ENCODE results near the gene SOX13. TPM values are rescaled to one million over a fixed set of nuclear protein-coding genes. Genes with fewer than 3 reads are reported as not detected.
"Not testable (repeated sequence)": the region's sequence is repeated elsewhere in the genome, so short reads cannot be mapped to it uniquely, and the experiment has no call there.

The SOX13 gene
- total and polyA plus RNA-seq, 2 of the 4 experiments (the other 2 are of a cell fraction) = 0.54 to 3.5 TPM

DNA sequence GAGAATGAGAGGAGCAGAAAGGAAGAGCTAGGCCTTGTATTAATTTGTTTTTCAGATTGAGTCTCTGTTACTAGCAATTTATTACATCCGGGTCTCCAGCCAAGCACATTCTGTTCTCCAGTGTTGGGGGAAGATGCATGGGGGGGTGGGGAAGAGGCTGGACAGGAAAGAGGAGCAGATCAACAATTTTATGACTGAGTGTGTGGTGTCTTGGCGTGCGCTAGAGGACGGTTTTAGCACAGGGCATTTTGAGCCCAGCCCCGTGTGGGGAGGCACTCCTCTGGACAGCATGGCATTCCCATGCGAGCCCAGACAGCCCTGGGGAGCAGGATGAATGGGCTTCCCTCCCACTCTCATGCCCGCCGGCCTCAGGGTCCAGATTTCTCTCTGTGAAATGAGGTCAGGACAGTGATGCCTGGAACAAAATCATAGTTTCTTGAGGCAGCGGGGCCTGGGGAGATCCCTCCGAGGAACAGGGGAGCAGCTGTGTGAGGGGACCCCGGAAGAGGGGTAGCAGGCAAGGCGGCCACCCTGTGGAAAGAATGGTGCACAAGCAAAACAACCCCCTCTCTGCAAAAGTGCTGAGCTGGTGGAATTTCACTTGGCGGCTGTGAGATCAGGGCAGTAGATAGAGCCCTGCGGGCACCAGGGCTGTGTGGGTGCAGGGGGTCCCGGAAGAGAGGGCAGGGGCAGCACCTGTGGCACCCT lies 16.3 kb downstream of the SOX13 start:
- H3K27me3 ChIP-seq (ENCODE audit: control insufficient read depth, insufficient read depth, low read length) = no peaks in the 10 kb centered on the region
- H2BK20ac ChIP-seq (ENCODE audit: low read depth, low read length) = no peak overlapping the region
- no peaks in the 10 kb centered on the region for H3K9me1 ChIP-seq (ENCODE audit: insufficient read depth, low read length)
- ATAC-seq (ENCODE audit: low read depth) = peak; percentile 48
- no peak for DNase-seq
- ChIA-PET POLR2A (ENCODE audit: unreplicated experiment) (no interaction called here), CTCF (interaction anchor here (1.2 kb wide), 1 partner anchor 9 kb away, joined by 3 read pairs; no protein-coding TSS in a partner anchor)
- H4K91ac ChIP-seq (ENCODE audit: insufficient read depth, low read depth, low read length) = no peak overlapping the region
- no peak overlapping the region for H3K27ac ChIP-seq (ENCODE audit: insufficient read depth, low read length)
- H3K4me1 ChIP-seq (ENCODE audit: control insufficient read depth, insufficient read depth, low read length) = peaks cover 4% of the 10 kb centered on the region; the same call in 1 of the 2 replicates
- H4K5ac ChIP-seq (ENCODE audit: low read depth, low read length) = no peak overlapping the region; the same call in 1 of the 2 replicates
- no peak overlapping the region for H2BK15ac ChIP-seq (ENCODE audit: low read depth, low read length)
- H3K4me2 ChIP-seq (ENCODE audit: low read depth, low read length) = no peak overlapping the region
- no peak overlapping the region for H3K18ac ChIP-seq (ENCODE audit: low read depth, low read length)
- 50% methylated on average over 7 of the region's 15 CpGs; no CpG with 5 or more reads in 1 of the 2 experiments for WGBS, 2 experiments (ENCODE audit: extremely low coverage in 2 of 2, insufficient read length in 1 of 2)
- in situ Hi-C loops (cut with MboI; ENCODE audit: low sequenced_read_pairs) (no loop called here), dilution Hi-C loops (cut with HindIII; ENCODE audit: low sequenced_read_pairs, unreplicated experiment) (no loop called here), intact Hi-C loops (cut with micrococcal nuclease) (no loop called here)
- no peaks in the 10 kb centered on the region for H3K9me3 ChIP-seq (ENCODE audit: control insufficient read depth, insufficient read depth, low read length)
- no peaks in the 10 kb centered on the region for H4K20me1 ChIP-seq (ENCODE audit: insufficient read depth, low read length)
- H2BK5ac ChIP-seq (ENCODE audit: low read depth, low read length, poor library complexity, severe bottlenecking) = no peak overlapping the region
- no peak overlapping the region for H3K14ac ChIP-seq (replicated peaks; ENCODE audit: low read depth, low read length)
- H2AK5ac ChIP-seq (ENCODE audit: low read depth, low read length) = no peak overlapping the region
- no peak overlapping the region; the same call in 1 of the 2 replicates for H3K9ac ChIP-seq (ENCODE audit: low read depth, low read length)
- no peak overlapping the region for H4K8ac ChIP-seq (ENCODE audit: low read depth in 2 of 2, low read length in 2 of 2)
- H3K36me3 ChIP-seq (ENCODE audit: control insufficient read depth, insufficient read depth, low read length) = no peaks in the 10 kb centered on the region
- H3K79me1 ChIP-seq (ENCODE audit: low read depth in 1 of 2, low read length in 2 of 2) = peaks cover 0 to 5% of the 10 kb centered on the region in 2 experiments; a peak in 1 of 4 replicates
- no peak overlapping the region for H3K4me3 ChIP-seq (ENCODE audit: insufficient read depth, low read depth, low read length)
- peak overlapping the region; percentile 56 for H2AK9ac ChIP-seq (replicated peaks; ENCODE audit: low read depth, low read length, poor library complexity)
- no peak overlapping the region for H2BK120ac ChIP-seq (ENCODE audit: low read depth, low read length)
- no TSS peak for BruUV-seq (replicated peaks)
- H3K23ac ChIP-seq (ENCODE audit: low read depth, low read length) = 0 out of 2 replicates have a peak overlapping the region, but pooled peaks have one; percentile 29
- no peak overlapping the region for H3K56ac ChIP-seq (ENCODE audit: extremely low read depth, insufficient read depth, low read length)
- H3K4ac ChIP-seq (ENCODE audit: low read depth, low read length) = no peak overlapping the region
- peak overlapping the region; percentile 65 for H2AFZ ChIP-seq (replicated peaks; ENCODE audit: low read length, poor library complexity)
- TF ChIP-seq POLR2A (IDR thresholded peaks at IDR 0.05; ENCODE audit: low read depth, low read length) (no peak), MAFK (IDR thresholded peaks at IDR 0.05; ENCODE audit: low read depth, low read length) (peak; percentile 81)

DNA sequence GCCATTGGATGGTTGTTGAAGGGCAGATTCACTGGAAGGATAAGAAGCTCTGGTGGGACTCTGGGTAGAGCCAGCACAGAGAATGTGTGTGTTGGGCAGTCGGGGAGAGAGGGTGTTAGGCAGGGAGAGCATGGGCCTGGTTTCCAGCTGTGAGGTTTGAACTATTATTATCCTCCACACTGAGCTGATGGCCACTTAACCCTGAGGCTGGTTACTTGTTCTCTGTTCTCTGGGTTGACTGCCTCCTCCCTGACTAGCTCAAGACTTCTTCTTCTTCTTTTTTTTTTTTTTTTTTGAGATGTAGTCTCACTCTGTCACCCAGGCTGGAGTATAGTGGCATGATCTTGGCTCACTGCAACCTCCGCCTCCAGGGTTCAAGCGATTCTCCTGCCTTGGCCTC lies 17.2 kb downstream of the SOX13 start:
- H3K14ac ChIP-seq (replicated peaks; ENCODE audit: low read depth, low read length); H4K5ac ChIP-seq (ENCODE audit: low read depth, low read length); H2AK5ac ChIP-seq (ENCODE audit: low read depth, low read length); H2BK5ac ChIP-seq (ENCODE audit: low read depth, low read length, poor library complexity, severe bottlenecking); H2AK9ac ChIP-seq (replicated peaks; ENCODE audit: low read depth, low read length, poor library complexity); H2BK20ac ChIP-seq (ENCODE audit: low read depth, low read length); BruUV-seq (replicated peaks); intact Hi-C loops (cut with micrococcal nuclease); H2AFZ ChIP-seq (replicated peaks; ENCODE audit: low read length, poor library complexity); H3K36me3 ChIP-seq (ENCODE audit: control insufficient read depth, insufficient read depth, low read length); H2BK120ac ChIP-seq (ENCODE audit: low read depth, low read length); H3K4me2 ChIP-seq (ENCODE audit: low read depth, low read length); H3K18ac ChIP-seq (ENCODE audit: low read depth, low read length); H3K4me3 ChIP-seq (ENCODE audit: insufficient read depth, low read depth, low read length); POLR2A ChIA-PET (ENCODE audit: unreplicated experiment); in situ Hi-C loops (cut with MboI; ENCODE audit: low sequenced_read_pairs); H3K79me1 ChIP-seq (ENCODE audit: low read depth in 1 of 2, low read length in 2 of 2); H3K4me1 ChIP-seq (ENCODE audit: control insufficient read depth, insufficient read depth, low read length); H3K56ac ChIP-seq (ENCODE audit: extremely low read depth, insufficient read depth, low read length); H4K20me1 ChIP-seq (ENCODE audit: insufficient read depth, low read length); H3K27me3 ChIP-seq (ENCODE audit: control insufficient read depth, insufficient read depth, low read length); CTCF ChIA-PET; H3K9ac ChIP-seq (ENCODE audit: low read depth, low read length); H2BK15ac ChIP-seq (ENCODE audit: low read depth, low read length); ATAC-seq (ENCODE audit: low read depth); H3K23ac ChIP-seq (ENCODE audit: low read depth, low read length); H3K9me3 ChIP-seq (ENCODE audit: control insufficient read depth, insufficient read depth, low read length); H4K91ac ChIP-seq (ENCODE audit: insufficient read depth, low read depth, low read length); H3K4ac ChIP-seq (ENCODE audit: low read depth, low read length); H3K27ac ChIP-seq (ENCODE audit: insufficient read depth, low read length); dilution Hi-C loops (cut with HindIII; ENCODE audit: low sequenced_read_pairs, unreplicated experiment); H4K8ac ChIP-seq (ENCODE audit: low read depth in 2 of 2, low read length in 2 of 2); H3K9me1 ChIP-seq (ENCODE audit: insufficient read depth, low read length); DNase-seq: not testable (repeated sequence)
- 90% methylated on average over 2 of the region's 3 CpGs; no CpG with 5 or more reads in 1 of the 2 experiments for WGBS, 2 experiments (ENCODE audit: extremely low coverage in 2 of 2, insufficient read length in 1 of 2)
